Stomach (tissue), 9 donors: ENCODE data around the gene IPCEF1. TPM values are rescaled to one million over a fixed set of nuclear protein-coding genes. Genes with fewer than 3 reads are reported as not detected.
"Not testable (repeated sequence)": the region's sequence is repeated elsewhere in the genome, so short reads cannot be mapped to it uniquely, and the experiment has no call there.

Experiments used
- DNase-seq, 2 donors: peaks; one replicate each; pipeline versions ENCODE4 v3.0.0 to v3.0.0-alpha.2; 2013 to 2019
- H3K27ac ChIP-seq, 5 donors: fragments of 200-600 bp in 4 of 5; sonication (generic) in 4 of 5; one replicate each; pipeline ENCODE4 v1.5.1; 2013 to 2019; ENCODE audit warnings: mild to moderate bottlenecking in 1 of 5, moderate library complexity in 1 of 5
- H3K27me3 ChIP-seq, 3 donors: fragments of 200-600 bp; sonication (generic); one replicate each; pipeline ENCODE4 v1.5.1; 2017 to 2019; ENCODE audit warnings: mixed run types in 1 of 3
- H3K36me3 ChIP-seq, 4 donors: fragments of 200-600 bp; sonication (generic); 1 replicate in 3 of 4; 2 replicates in 1 of 4; pipeline ENCODE4 v1.5.1; 2016 to 2019
- H3K4me1 ChIP-seq, 4 donors: fragments of 200-600 bp; sonication (generic); one replicate each; pipeline ENCODE4 v1.5.1; 2016 to 2019
- H3K4me3 ChIP-seq, 4 donors: fragments of 200-600 bp; sonication (generic) in 3 of 4; one replicate each; pipeline ENCODE4 v1.5.1; 2016 to 2019; ENCODE audit warnings: mild to moderate bottlenecking in 1 of 4
- H3K9me3 ChIP-seq, 4 donors: fragments of 200-600 bp; sonication (generic); one replicate each; pipeline ENCODE4 v1.5.1; 2016 to 2019
- CTCF ChIP-seq, 7 experiments: fragments of 450-650 bp in 4 of 7; fragments of 200-600 bp in 3 of 7; sonication (generic) in 3 of 7; IDR thresholded peaks; one replicate each; pipeline ENCODE4 v1.5.1; 2016 to 2019; ENCODE audit warnings: antibody characterized with exemption in 7 of 7, control low read depth in 2 of 7, mild to moderate bottlenecking in 1 of 7
- EP300 ChIP-seq: sonication (generic); formaldehyde crosslinking; IDR thresholded peaks from one replicate; pipeline ENCODE4 v1.6.1; 2017; ENCODE audit warnings: antibody characterized with exemption
- POLR2A ChIP-seq, 4 donors: fragments of 450-650 bp; IDR thresholded peaks; one replicate each; pipeline ENCODE4 v1.6.1; 2016; ENCODE audit warnings: antibody characterized with exemption in 4 of 4, control low read depth in 2 of 4, mild to moderate bottlenecking in 1 of 4, moderate library complexity in 1 of 4
- POLR2AphosphoS5 ChIP-seq, 3 donors: sonication (generic); formaldehyde crosslinking; IDR thresholded peaks; one replicate each; pipeline ENCODE4 v1.6.1; 2016; ENCODE audit warnings: antibody characterized with exemption in 3 of 3
- WGBS, 5 donors: extraction: QIAGEN DNeasy Blood & Tissue Kit in 3 of 5; methylation state at CpG; one replicate each; pipeline versions ENCODE4 v1.1.5 to v1.1.7; 2013 to 2018; 5-methylcytosine and 5-hydroxymethylcytosine counted together
- intact Hi-C: fragments of 100-400 bp; cut with DNase I; formaldehyde crosslinking; loops from one replicate; pipeline ENCODE4 v1.15.1; 2023; ENCODE audit warnings: low total_unique reads
- polyA plus RNA-seq, 3 donors: library from polyadenylated mRNA; stranded (reverse); fragments of 200-250 nt; gene quantifications; one replicate each; pipeline ENCODE4 v1.2.3, GENCODE V29; 2013
- total RNA-seq, 5 donors: library from RNA; depleted of rRNA; stranded (reverse); fragments of >200 nt; gene quantifications; one replicate each; pipeline versions ENCODE4 v1.1.0 to v1.2.3, GENCODE V29; 2014 to 2016
- donor health status: healthy with polysubstance abuse.
- donor health status: Bipolar disorder and iron deficiency.
- donor health status: healthy.

The IPCEF1 gene
- total and polyA plus RNA-seq, 8 donors, result under 0.01 to 47.1 (median 1.4) TPM; not detected in 2

- peaks cover 0 to 10% (median 0%) of the 10 kb centered on the region in 4 donors for H3K4me1 ChIP-seq
- no peaks in the 10 kb centered on the region for H3K9me3 ChIP-seq
- intact Hi-C loops, result no loop called here
- H3K36me3 ChIP-seq, result no peaks in the 10 kb centered on the region
- TF ChIP-seq EP300, result no peak
- no peaks in the 10 kb centered on the region for H3K27me3 ChIP-seq
- WGBS, 5 donors, result 85 to 92% (median 89%) methylated on average over 13 of the region's 13 CpGs
- no peak overlapping the region for H3K27ac ChIP-seq
- no peak for DNase-seq
- no peak overlapping the region for H3K4me3 ChIP-seq
Observed at GRCh38 chr6:154242617-154243357, 113.8 kb downstream of the IPCEF1 start.

- Histone ChIP-seq H3K4me3 (no peak overlapping the region), H3K36me3 (no peaks in the 10 kb centered on the region), H3K27ac (no peak overlapping the region), H3K27me3 (no peaks in the 10 kb centered on the region), H3K9me3 (no peaks in the 10 kb centered on the region), H3K4me1 (no peaks in the 10 kb centered on the region)
- TF ChIP-seq POLR2AphosphoS5 (IDR thresholded peaks at IDR 0.05) (no peak), EP300 (no peak), POLR2A (IDR thresholded peaks at IDR 0.05) (no peak), CTCF (IDR thresholded peaks at IDR 0.05) (no peak)
- intact Hi-C loops, result no loop called here
- WGBS, 5 donors, result 91 to 93% (median 92%) methylated on average over 8 of the region's 8 CpGs
- no peak for DNase-seq
Observed at GRCh38 chr6:154241581-154241980, 115.0 kb downstream of the IPCEF1 start.

GRCh38 chr6:154241061-154241460 is 115.5 kb downstream of the IPCEF1 start:
- H3K9me3 ChIP-seq, DNase-seq, intact Hi-C loops, H3K36me3 ChIP-seq, H3K27me3 ChIP-seq, H3K4me3 ChIP-seq, H3K27ac ChIP-seq, H3K4me1 ChIP-seq: not testable (repeated sequence)
- WGBS, 5 donors, result 85 to 94% (median 91%) methylated on average over 11 of the region's 11 CpGs

- Histone ChIP-seq H3K27ac (no peak overlapping the region), H3K9me3 (no peaks in the 10 kb centered on the region), H3K4me3 (no peak overlapping the region), H3K4me1 (no peaks in the 10 kb centered on the region), H3K36me3 (no peaks in the 10 kb centered on the region), H3K27me3 (no peaks in the 10 kb centered on the region)
- 73 to 86% (median 80%) methylated on average over 7 of the region's 7 CpGs for WGBS, 5 donors
- DNase-seq, result no peak
- TF ChIP-seq CTCF (IDR thresholded peaks at IDR 0.05) (no peak), EP300 (no peak), POLR2AphosphoS5 (IDR thresholded peaks at IDR 0.05) (no peak), POLR2A (IDR thresholded peaks at IDR 0.05) (no peak)
- intact Hi-C loops, result no loop called here
Observed at GRCh38 chr6:154239392-154239791, 117.2 kb downstream of the IPCEF1 start.

GRCh38 chr6:154238831-154239230 is 117.8 kb downstream of the IPCEF1 start:
- no peak overlapping the region for H3K27ac ChIP-seq
- 81 to 90% (median 87%) methylated on average over 2 of the region's 2 CpGs for whole genome bisulfite sequencing, 5 donors
- no peak for DNase-seq
- H3K9me3 ChIP-seq, result no peaks in the 10 kb centered on the region
- no peaks in the 10 kb centered on the region for H3K4me1 ChIP-seq
- no peak overlapping the region for H3K4me3 ChIP-seq
- H3K36me3 ChIP-seq, result no peaks in the 10 kb centered on the region
- intact Hi-C loops, result no loop called here
- no peaks in the 10 kb centered on the region for H3K27me3 ChIP-seq
- TF ChIP-seq POLR2A (IDR thresholded peaks at IDR 0.05), result no peak

- Histone ChIP-seq H3K27me3 (no peaks in the 10 kb centered on the region), H3K36me3 (no peaks in the 10 kb centered on the region), H3K4me3 (no peak overlapping the region), H3K4me1 (no peaks in the 10 kb centered on the region), H3K9me3 (no peaks in the 10 kb centered on the region), H3K27ac (no peak overlapping the region)
- TF ChIP-seq CTCF (IDR thresholded peaks at IDR 0.05) (no peak), EP300 (no peak), POLR2AphosphoS5 (IDR thresholded peaks at IDR 0.05) (no peak), POLR2A (IDR thresholded peaks at IDR 0.05) (no peak)
- intact Hi-C loops, result no loop called here
- no peak for DNase-seq
- WGBS, 5 donors, result 69 to 79% (median 72%) methylated on average over 4 of the region's 4 CpGs
Observed at GRCh38 chr6:154236646-154237301, 119.8 kb downstream of the IPCEF1 start.
